ENCODE data around the gene P2RY14. TPM values are rescaled to one million over a fixed set of nuclear protein-coding genes. Genes with fewer than 3 reads are reported as not detected.

P2RY14 gene
- total RNA-seq, 2 experiments from 2014 or later, result 0.25 to 0.27 TPM

GRCh38 chr3:151201051-151201730 lies 77.2 kb downstream of the P2RY14 start:
- no peak for DNase-seq
- ChIA-PET CTCF (interaction anchor here (0.9 to 3.2 kb wide), 9 partner anchors 9 to 275 kb away, joined by 3 to 12 read pairs (median 6); no protein-coding TSS in a partner anchor), POLR2A (interaction anchor here (1.1 kb wide), 1 partner anchor 30 kb away, joined by 4 read pairs; no protein-coding TSS in a partner anchor)
- peaks cover 60% of the 10 kb centered on the region for H3K4me1 Mint-ChIP-seq
- peak overlapping the region; percentile 88 for H3K4me3 Mint-ChIP-seq
- H3K27me3 Mint-ChIP-seq, result no peaks in the 10 kb centered on the region
- peaks cover 10% of the 10 kb centered on the region for H3K9me3 Mint-ChIP-seq
- H3K36me3 Mint-ChIP-seq (ENCODE audit: low read depth), result peaks cover 56% of the 10 kb centered on the region
- peak overlapping the region; percentile 94 for H3K27ac Mint-ChIP-seq

DNA sequence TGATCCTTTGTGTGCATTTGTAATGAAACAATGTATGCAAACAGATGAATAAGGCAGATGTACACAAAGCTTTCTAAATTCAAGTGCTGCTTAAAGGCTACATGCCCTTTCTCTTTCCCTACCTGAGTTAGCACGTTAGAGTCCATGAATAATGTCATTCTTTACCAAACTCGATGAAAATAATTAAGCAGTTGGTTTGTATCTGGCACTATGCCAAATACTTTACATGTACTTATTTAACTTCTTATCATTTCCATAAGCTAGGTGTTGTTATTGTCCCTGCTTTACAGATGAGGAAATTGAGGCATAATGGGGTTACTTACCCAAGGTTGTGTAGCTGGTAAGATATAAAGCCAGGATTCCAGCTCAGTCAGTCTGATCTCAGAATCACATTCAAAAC lies 77.8 kb downstream of the P2RY14 start:
- H3K27me3 Mint-ChIP-seq, result no peaks in the 10 kb centered on the region
- ChIA-PET CTCF (interaction anchor here (0.9 to 3.2 kb wide), 9 partner anchors 8 to 275 kb away, joined by 3 to 12 read pairs (median 5); no protein-coding TSS in a partner anchor), POLR2A (interaction anchor here (1.1 kb wide), 1 partner anchor 29 kb away, joined by 4 read pairs; no protein-coding TSS in a partner anchor)
- H3K27ac Mint-ChIP-seq, result peak overlapping the region; percentile 94
- peaks cover 62% of the 10 kb centered on the region for H3K36me3 Mint-ChIP-seq (ENCODE audit: low read depth)
- peaks cover 10% of the 10 kb centered on the region for H3K9me3 Mint-ChIP-seq
- H3K4me3 Mint-ChIP-seq, result peak overlapping the region; percentile 88
- DNase-seq, result no peak
- H3K4me1 Mint-ChIP-seq, result peaks cover 58% of the 10 kb centered on the region

DNA sequence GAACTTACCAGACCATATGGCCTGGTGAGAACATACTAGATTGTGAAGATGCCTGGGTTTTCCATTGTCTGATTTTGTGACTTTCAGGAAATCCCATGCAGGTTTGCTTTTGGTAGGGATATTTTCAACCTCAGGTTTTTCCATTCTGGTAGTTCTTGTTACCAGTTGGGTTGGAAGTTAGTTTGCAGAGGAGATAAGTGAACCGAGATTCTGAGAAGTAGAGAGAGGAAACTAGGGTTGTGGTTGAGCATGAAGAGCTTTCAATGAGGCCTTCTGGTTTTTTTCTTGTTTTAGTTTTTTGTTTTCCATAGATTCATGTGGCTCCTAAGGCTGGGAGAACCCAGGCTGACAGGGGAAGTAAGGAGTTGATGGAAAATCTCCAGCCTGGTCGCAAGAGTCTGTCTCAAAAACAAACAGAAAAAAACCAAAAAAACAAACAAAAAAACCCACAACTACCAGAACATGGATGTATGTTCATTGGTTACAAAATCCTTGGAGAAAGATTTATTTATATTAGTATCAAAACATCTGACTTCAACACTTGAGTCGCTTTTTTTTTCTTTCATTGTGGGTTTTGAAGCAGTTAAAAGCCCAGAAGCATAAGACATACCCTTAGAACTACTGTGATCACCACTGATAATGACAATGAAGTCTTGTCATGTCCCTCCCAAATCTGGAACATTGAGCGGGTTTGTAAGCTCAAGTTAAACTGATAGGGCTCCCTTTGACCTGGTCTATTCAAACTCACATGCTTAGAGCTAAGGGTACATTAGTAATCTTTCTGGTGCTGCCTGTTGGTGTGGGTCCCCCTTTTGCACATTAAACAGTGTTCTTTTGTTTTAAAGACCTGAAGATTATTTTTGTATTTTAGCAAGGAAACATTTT lies 78.5 kb downstream of the P2RY14 start:
- Mint-ChIP-seq H3K9me3 (peaks cover 10% of the 10 kb centered on the region), H3K4me1 (peaks cover 50% of the 10 kb centered on the region), H3K27me3 (no peaks in the 10 kb centered on the region), H3K4me3 (peak overlapping the region; percentile 88), H3K36me3 (ENCODE audit: low read depth) (peaks cover 64% of the 10 kb centered on the region), H3K27ac (peak overlapping the region; percentile 94)
- ChIA-PET CTCF (interaction anchor here (1.0 to 2.4 kb wide), 8 partner anchors 11 to 44 kb away, joined by 3 to 12 read pairs (median 4); no protein-coding TSS in a partner anchor), POLR2A (interaction anchor here (1.1 kb wide), 1 partner anchor 28 kb away, joined by 4 read pairs; no protein-coding TSS in a partner anchor)
- no peak for DNase-seq

DNA sequence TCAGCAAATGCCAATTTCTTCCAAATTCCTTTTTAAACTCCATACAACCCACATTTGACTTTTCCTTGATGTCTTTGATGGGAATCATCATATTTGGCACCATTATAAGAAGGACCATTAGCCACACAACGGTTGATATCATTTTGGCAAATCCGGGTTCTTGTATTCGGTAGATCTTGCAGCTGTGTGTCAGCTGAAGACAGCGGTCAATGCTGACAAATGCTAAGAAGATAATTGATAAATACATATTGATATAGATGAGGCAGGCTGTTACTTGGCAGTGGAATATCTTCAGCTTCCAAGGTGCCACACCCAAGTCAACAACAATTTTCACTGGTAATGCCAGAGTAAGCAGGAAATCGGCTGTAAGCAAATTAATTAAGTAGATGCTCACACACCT lies 79.5 kb downstream of the P2RY14 start:
- peak overlapping the region; percentile 88 for H3K4me3 Mint-ChIP-seq
- H3K27me3 Mint-ChIP-seq, result no peaks in the 10 kb centered on the region
- peaks cover 72% of the 10 kb centered on the region for H3K36me3 Mint-ChIP-seq (ENCODE audit: low read depth)
- H3K9me3 Mint-ChIP-seq, result peaks cover 15% of the 10 kb centered on the region
- DNase-seq, result no peak
- H3K27ac Mint-ChIP-seq, result peak overlapping the region; percentile 62
- ChIA-PET CTCF (interaction anchor here (1.2 to 1.9 kb wide), 2 partner anchors 12 to 16 kb away, joined by 3 to 4 read pairs; no protein-coding TSS in a partner anchor), POLR2A (interaction anchor here (0.6 kb wide), 1 partner anchor 27 kb away, joined by 3 read pairs; no protein-coding TSS in a partner anchor)
- peaks cover 40% of the 10 kb centered on the region for H3K4me1 Mint-ChIP-seq

DNA sequence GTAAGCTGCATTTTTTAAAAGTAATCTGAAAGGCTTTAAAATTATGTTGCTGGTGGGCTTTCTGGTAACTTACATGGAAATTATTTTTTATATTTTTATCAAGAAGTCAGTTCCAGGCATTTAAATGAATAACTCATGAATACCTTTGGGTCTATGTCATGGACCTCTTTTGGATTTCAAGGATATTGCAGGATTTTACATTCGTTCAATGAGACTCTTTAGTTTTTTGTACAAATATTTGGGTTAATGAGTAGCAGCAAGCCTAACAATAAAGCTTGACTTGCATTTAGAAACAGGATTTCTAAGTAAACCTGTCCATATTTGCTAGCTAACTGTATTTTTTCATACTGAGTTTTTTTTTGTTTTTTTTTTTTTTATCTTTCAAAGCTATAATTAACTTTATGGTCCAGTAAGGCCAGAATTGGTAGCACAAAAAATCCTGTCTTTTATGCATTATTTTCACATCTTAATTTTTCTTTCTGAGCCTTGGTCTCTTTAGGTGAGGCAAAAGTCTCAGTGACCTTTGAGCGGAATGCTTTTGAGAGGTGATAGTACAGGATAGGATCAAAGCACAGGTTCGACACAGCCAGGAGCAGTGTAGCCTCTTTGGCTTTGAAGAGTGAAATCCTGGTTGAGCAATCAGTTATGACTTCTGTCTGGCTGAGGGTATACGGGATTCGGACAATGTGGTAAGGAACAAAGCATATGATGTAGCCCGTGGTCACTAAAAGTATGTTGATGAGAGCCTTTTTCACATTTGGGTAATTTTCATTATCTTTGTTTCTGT lies 80.2 kb downstream of the P2RY14 start:
- ChIA-PET CTCF (interaction anchor here (1.7 to 3.6 kb wide), 4 partner anchors 12 to 30 kb away, joined by 3 to 13 read pairs (median 6); no protein-coding TSS in a partner anchor), POLR2A (interaction anchor here (0.6 kb wide), 2 partner anchors 27 to 106 kb away, joined by 3 read pairs; no protein-coding TSS in a partner anchor)
- H3K4me1 Mint-ChIP-seq, result peaks cover 39% of the 10 kb centered on the region
- no peaks in the 10 kb centered on the region for H3K27me3 Mint-ChIP-seq
- peaks cover 18% of the 10 kb centered on the region for H3K9me3 Mint-ChIP-seq
- no peak for DNase-seq
- H3K27ac Mint-ChIP-seq, result no peak overlapping the region
- H3K36me3 Mint-ChIP-seq (ENCODE audit: low read depth), result peaks cover 77% of the 10 kb centered on the region
- H3K4me3 Mint-ChIP-seq, result no peak overlapping the region

DNA sequence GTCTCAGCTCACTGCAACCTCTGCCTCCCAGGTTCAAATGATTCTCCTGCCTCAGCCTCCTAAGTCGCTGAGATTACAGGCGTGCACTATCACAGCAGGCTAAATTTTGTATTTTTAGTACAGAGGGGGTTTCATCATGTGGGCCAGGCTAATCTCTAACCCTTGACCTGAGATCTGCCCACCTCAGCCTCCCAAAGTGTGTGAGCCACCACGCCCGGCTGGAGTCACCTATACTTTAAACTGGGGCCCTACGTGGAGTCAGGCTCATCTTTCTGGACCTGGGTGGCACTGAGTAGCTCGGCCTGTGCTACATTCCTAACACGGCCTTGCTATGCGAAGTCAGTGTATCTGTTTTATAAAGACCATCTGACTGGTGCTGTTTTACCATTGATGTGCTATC lies 81.1 kb downstream of the P2RY14 start:
- CTCF ChIA-PET, result interaction anchor here (1.7 to 3.6 kb wide), 3 partner anchors 11 to 31 kb away, joined by 3 to 13 read pairs (median 7); no protein-coding TSS in a partner anchor
- H3K27ac Mint-ChIP-seq, result no peak overlapping the region
- no peak overlapping the region for H3K4me3 Mint-ChIP-seq
- DNase-seq, result no peak
- H3K9me3 Mint-ChIP-seq, result peaks cover 26% of the 10 kb centered on the region
- H3K4me1 Mint-ChIP-seq, result peaks cover 41% of the 10 kb centered on the region
- no peaks in the 10 kb centered on the region for H3K27me3 Mint-ChIP-seq
- POLR2A ChIA-PET, result no interaction called here
- peaks cover 76% of the 10 kb centered on the region for H3K36me3 Mint-ChIP-seq (ENCODE audit: low read depth)

DNA sequence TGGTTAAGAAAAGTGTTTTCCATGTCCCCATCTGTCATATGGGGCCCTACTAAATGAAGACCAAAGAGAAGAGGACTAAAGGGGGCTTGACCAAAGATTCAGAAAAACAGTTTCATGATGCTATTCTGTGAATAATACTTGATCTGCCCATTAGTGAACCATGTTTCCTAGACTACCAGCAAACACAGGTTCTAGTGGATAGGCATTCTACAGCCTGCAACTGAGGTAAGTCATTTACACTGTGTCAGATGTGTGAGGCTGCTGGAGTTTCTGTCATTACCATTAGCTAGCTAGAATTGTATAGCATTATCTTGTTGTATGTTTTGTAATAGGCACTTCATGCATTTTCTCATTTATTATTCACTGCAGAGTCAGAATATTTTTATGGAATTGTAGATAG lies 81.9 kb downstream of the P2RY14 start:
- peaks cover 42% of the 10 kb centered on the region for H3K4me1 Mint-ChIP-seq
- no peaks in the 10 kb centered on the region for H3K27me3 Mint-ChIP-seq
- H3K27ac Mint-ChIP-seq, result no peak overlapping the region
- ChIA-PET CTCF (interaction anchor here (0.9 to 3.6 kb wide), 6 partner anchors 10 to 111 kb away, joined by 3 to 13 read pairs (median 5); no protein-coding TSS in a partner anchor), POLR2A (no interaction called here)
- H3K4me3 Mint-ChIP-seq, result no peak overlapping the region
- H3K36me3 Mint-ChIP-seq (ENCODE audit: low read depth), result peaks cover 69% of the 10 kb centered on the region
- no peak for DNase-seq
- H3K9me3 Mint-ChIP-seq, result peaks cover 26% of the 10 kb centered on the region

GRCh38 chr3:151195826-151196225 lies 82.5 kb downstream of the P2RY14 start:
- H3K4me3 Mint-ChIP-seq, result no peak overlapping the region
- CTCF ChIA-PET, result interaction anchor here (0.9 to 3.6 kb wide), 7 partner anchors 9 to 111 kb away, joined by 3 to 13 read pairs (median 4); no protein-coding TSS in a partner anchor

GRCh38 chr3:151192545-151192944 lies 85.8 kb downstream of the P2RY14 start:
- peaks cover 25% of the 10 kb centered on the region for H3K9me3 Mint-ChIP-seq
- H3K4me3 Mint-ChIP-seq, result no peak overlapping the region
- ChIA-PET CTCF (interaction anchor here (1.2 to 2.1 kb wide), 2 partner anchors 9 to 25 kb away, joined by 4 to 11 read pairs; partner anchors contain the start of gene GPR171), POLR2A (no interaction called here)
- peaks cover 45% of the 10 kb centered on the region for H3K4me1 Mint-ChIP-seq
- H3K27me3 Mint-ChIP-seq, result no peaks in the 10 kb centered on the region
- H3K27ac Mint-ChIP-seq, result no peak overlapping the region
- DNase-seq, result no peak
- peaks cover 46% of the 10 kb centered on the region for H3K36me3 Mint-ChIP-seq (ENCODE audit: low read depth)

More at GRCh38 chr3:151195826-151196225, 82.5 kb downstream of the P2RY14 start:
- H3K4me1 Mint-ChIP-seq, result peaks cover 44% of the 10 kb centered on the region
- POLR2A ChIA-PET, result no interaction called here
- H3K27ac Mint-ChIP-seq, result peak overlapping the region; percentile 36
- peaks cover 29% of the 10 kb centered on the region for H3K9me3 Mint-ChIP-seq
- no peaks in the 10 kb centered on the region for H3K27me3 Mint-ChIP-seq
- no peak for DNase-seq
- H3K36me3 Mint-ChIP-seq (ENCODE audit: low read depth), result peaks cover 68% of the 10 kb centered on the region

DNA sequence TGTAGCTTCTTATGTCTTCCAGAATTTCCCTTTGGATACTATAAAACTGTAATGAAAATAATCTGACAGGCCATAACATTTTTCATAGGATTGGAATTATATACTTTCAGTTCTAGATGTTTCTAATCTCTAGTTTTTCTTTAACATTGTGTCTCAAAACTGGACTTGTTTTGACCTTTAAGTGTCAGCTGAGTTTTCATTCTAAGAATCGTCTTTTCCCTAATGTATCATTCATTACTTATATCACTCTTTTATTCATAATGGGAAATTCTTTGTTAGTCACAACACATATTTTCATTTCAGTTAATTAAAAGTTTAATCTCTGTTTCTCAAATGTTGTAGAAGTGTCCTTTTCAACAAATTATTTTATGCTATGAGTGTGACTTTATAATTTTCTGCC lies 87.2 kb downstream of the P2RY14 start:
- ChIA-PET CTCF (interaction anchor here (1.7 kb wide), 1 partner anchor 13 kb away, joined by 5 read pairs; no protein-coding TSS in a partner anchor), POLR2A (no interaction called here)
- no peak overlapping the region for H3K27ac Mint-ChIP-seq
- H3K36me3 Mint-ChIP-seq (ENCODE audit: low read depth), result peaks cover 37% of the 10 kb centered on the region
- no peaks in the 10 kb centered on the region for H3K27me3 Mint-ChIP-seq
- H3K9me3 Mint-ChIP-seq, result peaks cover 22% of the 10 kb centered on the region
- no peak for DNase-seq
- H3K4me3 Mint-ChIP-seq, result no peak overlapping the region
- H3K4me1 Mint-ChIP-seq, result peaks cover 48% of the 10 kb centered on the region

GRCh38 chr3:151183265-151183671 lies 95.1 kb downstream of the P2RY14 start:
- H3K36me3 Mint-ChIP-seq (ENCODE audit: low read depth), result peaks cover 5% of the 10 kb centered on the region

More at GRCh38 chr3:151183265-151183671, 95.1 kb downstream of the P2RY14 start:
- ChIA-PET CTCF (interaction anchor here (0.6 to 2.4 kb wide), 7 partner anchors 11 to 77 kb away, joined by 3 to 10 read pairs (median 3); partner anchors contain the start of gene GPR171), POLR2A (no interaction called here)
- H3K4me3 Mint-ChIP-seq, result peak overlapping the region; percentile 48
- DNase-seq, result peak; percentile 52
- H3K27ac Mint-ChIP-seq, result peak overlapping the region; percentile 87
- H3K4me1 Mint-ChIP-seq, result peaks cover 61% of the 10 kb centered on the region
- H3K27me3 Mint-ChIP-seq, result no peaks in the 10 kb centered on the region
- H3K9me3 Mint-ChIP-seq, result peaks cover 2% of the 10 kb centered on the region
